A549 (cell line): ENCODE data around the gene SPPL2C. TPM values are rescaled to one million over a fixed set of nuclear protein-coding genes. Genes with fewer than 3 reads are reported as not detected.

Source experiments
- ATAC-seq, 2 experiments: fragments of 200-7000 bp in 1 of 2; fragments of >200 bp in 1 of 2; cut with Nextera tagmentation in 1 of 2; cut with Tn5 transposase in 1 of 2; 3 replicates each; pipeline versions ENCODE4 v1.8.0 to v1.9.1; 2018 to 2020; ENCODE audit warnings: mild to moderate bottlenecking in 1 of 2, moderate library complexity in 1 of 2
- CTCF ChIA-PET: fragments of 300-600 bp; sonication (Branson Sonifier 250); formaldehyde crosslinking; extraction: SDS; loops from one replicate; lab custom pipeline; 2021; ENCODE audit warnings: antibody characterized with exemption, inconsistent platforms; lab: Yijun Ruan, JAX
- POLR2A ChIA-PET: fragments of 350-600 bp; formaldehyde crosslinking; extraction: SDS; loops from one replicate; lab custom pipeline; 2021; ENCODE audit warnings: antibody characterized with exemption, inconsistent platforms; lab: Yijun Ruan, JAX
- DNase-seq, 2 experiments: peaks; one replicate each; pipeline versions ENCODE4 v3.0.0 to v3.0.0-alpha.2; 2011 to 2016; ENCODE audit warnings: low read depth in 1 of 2, low spot score in 1 of 2
- FAIRE-seq: peaks from 2 replicates; lab custom pipeline; 2011; peaks lifted over from hg19 to GRCh38; lab: Jason Lieb, UNC
- H3K27ac ChIP-seq, 2 experiments: fragments of >200 bp; sonication (Bioruptor Twin); formaldehyde crosslinking; 3 replicates each; pipeline ENCODE4 v1.5.1; 2016 to 2017
- H3K4me1 ChIP-seq: fragments of >200 bp; sonication (Bioruptor Twin); formaldehyde crosslinking; 3 replicates; pipeline ENCODE4 v1.6.1; 2016
- H3K4me2 ChIP-seq: fragments of >200 bp; sonication (Bioruptor Twin); formaldehyde crosslinking; 3 replicates; pipeline ENCODE4 v1.6.1; 2016
- H3K4me3 ChIP-seq: fragments of >200 bp; sonication (Bioruptor Twin); formaldehyde crosslinking; 3 replicates; pipeline ENCODE4 v1.5.1; 2016
- H3K9me3 ChIP-seq: fragments of >200 bp; sonication (Bioruptor Twin); formaldehyde crosslinking; 3 replicates; pipeline ENCODE4 v1.6.1; 2016
- BHLHE40 ChIP-seq: IDR thresholded peaks from 2 replicates; pipeline ENCODE4 v1.6.1; 2012; ENCODE audit warnings: low read depth, low read length, inconsistent platforms
- CBX2 ChIP-seq: fragments of 200-600 bp; sonication (generic); IDR thresholded peaks from 2 replicates; pipeline ENCODE4 v1.6.1; 2016; ENCODE audit warnings: low read depth, mild to moderate bottlenecking, borderline replicate concordance
- CBX8 ChIP-seq: fragments of 200-600 bp; sonication (generic); IDR thresholded peaks from 2 replicates; pipeline ENCODE4 v1.6.1; 2016
- FOSB ChIP-seq: fragments of 250-450 bp; sonication (Bioruptor Pico); IDR thresholded peaks from 2 replicates; pipeline ENCODE4 v1.5.0; 2020; ENCODE audit warnings: mild to moderate bottlenecking, moderate library complexity
- FOXS1 ChIP-seq: fragments of 250-450 bp; sonication (Bioruptor Pico); IDR thresholded peaks from 2 replicates; pipeline ENCODE4 v1.5.0; 2020; ENCODE audit warnings: mild to moderate bottlenecking, moderate library complexity
- HOXA7 ChIP-seq: fragments of 250-450 bp; sonication (Bioruptor Pico); IDR thresholded peaks from 2 replicates; pipeline ENCODE4 v1.5.0; 2020; ENCODE audit warnings: mild to moderate bottlenecking, moderate library complexity
- HOXB13 ChIP-seq: fragments of 250-450 bp; sonication (Bioruptor Pico); IDR thresholded peaks from 2 replicates; pipeline ENCODE4 v1.5.0; 2020; ENCODE audit warnings: low read depth, mild to moderate bottlenecking, moderate library complexity
- ZC3H11A ChIP-seq: fragments of 450-650 bp; IDR thresholded peaks from 2 replicates; pipeline ENCODE4 v1.6.1; 2014; ENCODE audit warnings: antibody characterized with exemption, mild to moderate bottlenecking
- WGBS: methylation state at CpG from one replicate; pipeline ENCODE4 v1.1.6; 2017; ENCODE audit errors: missing lambda C conversion rate; 5-methylcytosine and 5-hydroxymethylcytosine counted together
- polyA minus RNA-seq: library from RNA; depleted of rRNA, polyadenylated mRNA; stranded (reverse); fragments of >200 nt; gene quantifications from 2 replicates; pipeline ENCODE4 v1.2.3, GENCODE V29; 2011; rRNA and poly(A)+ RNA removed
- polyA plus RNA-seq, 4 experiments: library from polyadenylated mRNA; depleted of rRNA in 3 of 4; stranded (reverse); fragments of >200 nt; fragmentation: RNase III in 1 of 4; extraction: RNeasy Plus Mini Kit Qiagen cat#74134 plus additional on column Dnase treatment in 1 of 4; gene quantifications; 2 replicates in 3 of 4; 3 replicates in 1 of 4; pipeline ENCODE4 v1.2.3, GENCODE V29; 2011 to 2017
- TF ChIP-seq, protein P1 (sequence below): fragments of 200-600 bp; sonication (generic); IDR thresholded peaks from 2 replicates; pipeline ENCODE4 v1.6.1; 2016; ENCODE audit warnings: antibody characterized with exemption, mild to moderate bottlenecking, moderate library complexity
- TF ChIP-seq, protein P2 (sequence below): IDR thresholded peaks from 2 replicates; pipeline ENCODE4 v1.6.1; 2012
- TF ChIP-seq, protein P3 (sequence below): fragments of >200 bp; sonication (Bioruptor Twin); formaldehyde crosslinking; IDR thresholded peaks from 3 replicates; pipeline ENCODE4 v1.5.1; 2016

Gene SPPL2C, protein sequence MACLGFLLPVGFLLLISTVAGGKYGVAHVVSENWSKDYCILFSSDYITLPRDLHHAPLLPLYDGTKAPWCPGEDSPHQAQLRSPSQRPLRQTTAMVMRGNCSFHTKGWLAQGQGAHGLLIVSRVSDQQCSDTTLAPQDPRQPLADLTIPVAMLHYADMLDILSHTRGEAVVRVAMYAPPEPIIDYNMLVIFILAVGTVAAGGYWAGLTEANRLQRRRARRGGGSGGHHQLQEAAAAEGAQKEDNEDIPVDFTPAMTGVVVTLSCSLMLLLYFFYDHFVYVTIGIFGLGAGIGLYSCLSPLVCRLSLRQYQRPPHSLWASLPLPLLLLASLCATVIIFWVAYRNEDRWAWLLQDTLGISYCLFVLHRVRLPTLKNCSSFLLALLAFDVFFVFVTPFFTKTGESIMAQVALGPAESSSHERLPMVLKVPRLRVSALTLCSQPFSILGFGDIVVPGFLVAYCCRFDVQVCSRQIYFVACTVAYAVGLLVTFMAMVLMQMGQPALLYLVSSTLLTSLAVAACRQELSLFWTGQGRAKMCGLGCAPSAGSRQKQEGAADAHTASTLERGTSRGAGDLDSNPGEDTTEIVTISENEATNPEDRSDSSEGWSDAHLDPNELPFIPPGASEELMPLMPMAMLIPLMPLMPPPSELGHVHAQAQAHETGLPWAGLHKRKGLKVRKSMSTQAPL
- polyA plus RNA-seq (2011; rRNA removed) (not detected in 2 replicates), polyA plus RNA-seq (2017; fragmentation: RNase III; extraction: RNeasy Plus Mini Kit Qiagen cat#74134 plus additional on column Dnase treatment) (not detected in 3 replicates), polyA minus RNA-seq (not detected in 2 replicates)
- polyA plus RNA-seq (2012; cell fraction: cytosol; rRNA removed) = not detected in 2 replicates
- not detected in 2 replicates for polyA plus RNA-seq (2012; cell fraction: nucleus; rRNA removed)

DNA sequence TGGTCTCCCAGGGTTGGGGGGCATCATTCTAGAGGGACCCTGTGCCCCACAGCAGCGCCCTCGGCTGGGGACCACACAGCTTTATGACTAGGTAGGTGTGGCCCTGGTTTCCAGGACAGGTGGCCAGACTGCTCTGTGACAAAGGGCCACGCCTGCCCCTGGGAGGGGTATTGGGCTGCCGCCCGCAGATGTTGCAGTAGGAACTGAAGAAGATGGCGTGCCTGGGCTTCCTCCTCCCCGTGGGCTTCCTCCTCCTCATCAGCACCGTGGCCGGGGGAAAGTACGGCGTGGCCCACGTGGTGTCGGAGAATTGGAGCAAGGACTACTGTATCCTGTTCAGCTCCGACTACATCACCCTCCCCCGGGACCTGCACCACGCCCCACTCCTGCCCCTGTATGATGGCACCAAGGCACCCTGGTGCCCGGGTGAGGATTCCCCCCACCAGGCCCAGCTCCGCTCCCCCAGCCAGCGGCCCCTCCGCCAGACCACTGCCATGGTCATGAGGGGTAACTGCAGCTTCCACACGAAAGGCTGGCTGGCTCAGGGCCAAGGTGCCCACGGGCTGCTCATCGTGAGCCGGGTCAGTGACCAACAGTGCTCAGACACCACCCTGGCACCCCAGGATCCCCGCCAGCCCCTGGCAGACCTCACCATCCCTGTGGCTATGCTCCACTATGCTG, at the start of gene SPPL2C:
Gene SPPL2C, plus strand, starts transcription at position 187 of the 681 bp plus-strand sequence. Its CDS starts 26 bp downstream, at position 213.
- ChIA-PET POLR2A (no interaction called here), CTCF (interaction anchor here (1.1 to 14.4 kb wide), 4 partner anchors 8 to 205 kb away, joined by 3 to 225 read pairs (median 18); no protein-coding TSS in a partner anchor)
- no peaks in the 10 kb centered on the region for H3K4me1 ChIP-seq
- no peak within 1 kb of the TSS for H3K27ac ChIP-seq
- H3K9me3 ChIP-seq = no peaks in the 10 kb centered on the region
- TF ChIP-seq FOSB (CRISPR knock-in tag) (no peak), HOXA7 (CRISPR knock-in tag) (no peak), FOXS1 (CRISPR knock-in tag) (no peak)
- TF ChIP-seq, protein P1, sequence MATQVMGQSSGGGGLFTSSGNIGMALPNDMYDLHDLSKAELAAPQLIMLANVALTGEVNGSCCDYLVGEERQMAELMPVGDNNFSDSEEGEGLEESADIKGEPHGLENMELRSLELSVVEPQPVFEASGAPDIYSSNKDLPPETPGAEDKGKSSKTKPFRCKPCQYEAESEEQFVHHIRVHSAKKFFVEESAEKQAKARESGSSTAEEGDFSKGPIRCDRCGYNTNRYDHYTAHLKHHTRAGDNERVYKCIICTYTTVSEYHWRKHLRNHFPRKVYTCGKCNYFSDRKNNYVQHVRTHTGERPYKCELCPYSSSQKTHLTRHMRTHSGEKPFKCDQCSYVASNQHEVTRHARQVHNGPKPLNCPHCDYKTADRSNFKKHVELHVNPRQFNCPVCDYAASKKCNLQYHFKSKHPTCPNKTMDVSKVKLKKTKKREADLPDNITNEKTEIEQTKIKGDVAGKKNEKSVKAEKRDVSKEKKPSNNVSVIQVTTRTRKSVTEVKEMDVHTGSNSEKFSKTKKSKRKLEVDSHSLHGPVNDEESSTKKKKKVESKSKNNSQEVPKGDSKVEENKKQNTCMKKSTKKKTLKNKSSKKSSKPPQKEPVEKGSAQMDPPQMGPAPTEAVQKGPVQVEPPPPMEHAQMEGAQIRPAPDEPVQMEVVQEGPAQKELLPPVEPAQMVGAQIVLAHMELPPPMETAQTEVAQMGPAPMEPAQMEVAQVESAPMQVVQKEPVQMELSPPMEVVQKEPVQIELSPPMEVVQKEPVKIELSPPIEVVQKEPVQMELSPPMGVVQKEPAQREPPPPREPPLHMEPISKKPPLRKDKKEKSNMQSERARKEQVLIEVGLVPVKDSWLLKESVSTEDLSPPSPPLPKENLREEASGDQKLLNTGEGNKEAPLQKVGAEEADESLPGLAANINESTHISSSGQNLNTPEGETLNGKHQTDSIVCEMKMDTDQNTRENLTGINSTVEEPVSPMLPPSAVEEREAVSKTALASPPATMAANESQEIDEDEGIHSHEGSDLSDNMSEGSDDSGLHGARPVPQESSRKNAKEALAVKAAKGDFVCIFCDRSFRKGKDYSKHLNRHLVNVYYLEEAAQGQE = no peak
- DNase-seq (no peak), FAIRE-seq (no peak), ATAC-seq (no peak)
- H3K4me2 ChIP-seq = no peak within 1 kb of the TSS
- 52% methylated on average over 19 of the region's 25 CpGs for WGBS
- no peak within 1 kb of the TSS for H3K4me3 ChIP-seq

DNA sequence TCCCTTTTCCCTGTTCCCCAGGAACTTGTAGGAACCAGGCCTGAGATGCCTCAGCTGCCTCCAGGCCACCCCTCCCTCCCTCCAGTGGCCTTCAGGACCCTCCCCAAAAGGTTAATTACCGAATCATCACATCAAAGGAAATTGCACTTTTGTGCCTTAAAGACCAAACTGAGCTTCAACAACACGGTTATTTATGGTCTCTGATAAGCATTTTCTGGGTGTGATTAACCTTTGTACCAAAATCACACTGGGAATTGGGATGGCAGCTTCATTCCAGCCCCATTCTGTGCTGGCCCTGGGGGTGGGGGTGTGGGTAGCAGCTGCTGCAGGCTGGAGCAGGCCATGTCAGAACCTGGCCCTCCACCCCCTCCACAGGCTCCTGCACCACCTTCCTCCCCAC, 43.9 kb upstream of the SPPL2C start:
- DNase-seq (no peak), ATAC-seq (no peak), FAIRE-seq (no peak)
- ChIA-PET POLR2A (no interaction called here), CTCF (interaction anchor here (0.5 to 10.7 kb wide), 7 partner anchors 13 to 1442 kb away, joined by 3 to 101 read pairs (median 4); partner anchors contain the start of gene CRHR1)
- Histone ChIP-seq H3K4me1 (no peaks in the 10 kb centered on the region), H3K27ac (no peak overlapping the region), H3K4me3 (no peak overlapping the region), H3K9me3 (no peaks in the 10 kb centered on the region), H3K4me2 (no peak overlapping the region)
- no peak for TF ChIP-seq ZC3H11A
- no peak for TF ChIP-seq BHLHE40
- TF ChIP-seq CBX2 = no peak
- no peak for TF ChIP-seq HOXB13 (CRISPR knock-in tag)
- no peak for TF ChIP-seq CBX8
- TF ChIP-seq, protein P2, sequence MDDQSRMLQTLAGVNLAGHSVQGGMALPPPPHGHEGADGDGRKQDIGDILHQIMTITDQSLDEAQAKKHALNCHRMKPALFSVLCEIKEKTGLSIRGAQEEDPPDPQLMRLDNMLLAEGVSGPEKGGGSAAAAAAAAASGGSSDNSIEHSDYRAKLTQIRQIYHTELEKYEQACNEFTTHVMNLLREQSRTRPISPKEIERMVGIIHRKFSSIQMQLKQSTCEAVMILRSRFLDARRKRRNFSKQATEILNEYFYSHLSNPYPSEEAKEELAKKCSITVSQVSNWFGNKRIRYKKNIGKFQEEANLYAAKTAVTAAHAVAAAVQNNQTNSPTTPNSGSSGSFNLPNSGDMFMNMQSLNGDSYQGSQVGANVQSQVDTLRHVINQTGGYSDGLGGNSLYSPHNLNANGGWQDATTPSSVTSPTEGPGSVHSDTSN = no peak
- TF ChIP-seq, protein P3, sequence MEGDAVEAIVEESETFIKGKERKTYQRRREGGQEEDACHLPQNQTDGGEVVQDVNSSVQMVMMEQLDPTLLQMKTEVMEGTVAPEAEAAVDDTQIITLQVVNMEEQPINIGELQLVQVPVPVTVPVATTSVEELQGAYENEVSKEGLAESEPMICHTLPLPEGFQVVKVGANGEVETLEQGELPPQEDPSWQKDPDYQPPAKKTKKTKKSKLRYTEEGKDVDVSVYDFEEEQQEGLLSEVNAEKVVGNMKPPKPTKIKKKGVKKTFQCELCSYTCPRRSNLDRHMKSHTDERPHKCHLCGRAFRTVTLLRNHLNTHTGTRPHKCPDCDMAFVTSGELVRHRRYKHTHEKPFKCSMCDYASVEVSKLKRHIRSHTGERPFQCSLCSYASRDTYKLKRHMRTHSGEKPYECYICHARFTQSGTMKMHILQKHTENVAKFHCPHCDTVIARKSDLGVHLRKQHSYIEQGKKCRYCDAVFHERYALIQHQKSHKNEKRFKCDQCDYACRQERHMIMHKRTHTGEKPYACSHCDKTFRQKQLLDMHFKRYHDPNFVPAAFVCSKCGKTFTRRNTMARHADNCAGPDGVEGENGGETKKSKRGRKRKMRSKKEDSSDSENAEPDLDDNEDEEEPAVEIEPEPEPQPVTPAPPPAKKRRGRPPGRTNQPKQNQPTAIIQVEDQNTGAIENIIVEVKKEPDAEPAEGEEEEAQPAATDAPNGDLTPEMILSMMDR = no peak
- TF ChIP-seq FOXS1 (CRISPR knock-in tag) = no peak
- 14% methylated on average over 2 of the region's 2 CpGs for WGBS
